C4-2B (cell line): ENCODE results near the gene GEMIN8.

ENCODE experiments used
- CTCF ChIP-seq: fragments of 450-650 bp; conservative IDR thresholded peaks from 2 replicates; pipeline ENCODE4 v1.5.1; 2017; ENCODE audit warnings: mild to moderate bottlenecking
- ZFX ChIP-seq: fragments of 450-650 bp; IDR thresholded peaks from 2 replicates; pipeline ENCODE4 v1.6.1; 2017

- TF ChIP-seq CTCF = no peak
- TF ChIP-seq ZFX = no peak
These were observed 21.0 kb upstream of the GEMIN8 start for GRCh38 chrX:14050709-14051108.
